ENCODE data around the gene SLC35B4. TPM values are rescaled to one million over a fixed set of nuclear protein-coding genes. Genes with fewer than 3 reads are reported as not detected.

Gene SLC35B4
- total RNA-seq, 2 donors from 2014 or later: 4.9 to 11.5 TPM

DNA sequence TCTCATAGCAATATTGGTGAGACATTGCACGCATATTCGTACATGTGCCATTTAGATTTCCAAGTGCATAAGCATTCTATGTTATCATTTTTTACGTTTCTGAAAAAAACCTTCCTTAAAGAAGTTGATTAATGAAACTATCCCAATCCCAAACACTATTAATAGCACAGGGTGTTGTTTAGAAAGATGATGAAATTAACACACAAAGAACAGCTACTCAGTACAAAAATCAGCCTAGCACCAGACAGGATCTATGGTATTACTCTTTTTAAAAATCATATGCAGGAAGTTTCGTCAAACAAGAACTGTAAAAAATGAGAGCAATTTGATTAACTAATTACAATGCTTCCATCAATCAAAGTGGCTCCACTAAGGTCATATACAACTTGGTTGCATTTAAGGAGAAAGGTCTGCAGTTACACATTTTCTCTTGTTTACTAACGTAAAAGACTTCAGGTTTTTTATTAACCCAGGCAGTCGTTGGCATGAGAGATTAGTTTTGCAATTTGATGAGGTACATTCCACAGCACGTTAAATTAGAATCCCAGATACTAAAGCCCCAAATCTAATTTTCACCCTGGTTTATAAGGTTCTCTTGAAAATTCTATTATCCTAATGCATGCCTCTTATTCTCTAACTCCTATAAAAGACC lies 38.1 kb downstream of the SLC35B4 start:
- Histone ChIP-seq H3K9me3 (no peaks in the 10 kb centered on the region), H3K4me1 (peaks cover 5% of the 10 kb centered on the region), H3K27ac (no peak overlapping the region), H3K27me3 (no peaks in the 10 kb centered on the region), H3K4me3 (no peak overlapping the region), H3K36me3 (replicated peaks in 1 of 2; ENCODE audit: insufficient read depth in 1 of 2, low read depth in 2 of 2) (no peaks in the 10 kb centered on the region)
- TF ChIP-seq, protein P1, sequence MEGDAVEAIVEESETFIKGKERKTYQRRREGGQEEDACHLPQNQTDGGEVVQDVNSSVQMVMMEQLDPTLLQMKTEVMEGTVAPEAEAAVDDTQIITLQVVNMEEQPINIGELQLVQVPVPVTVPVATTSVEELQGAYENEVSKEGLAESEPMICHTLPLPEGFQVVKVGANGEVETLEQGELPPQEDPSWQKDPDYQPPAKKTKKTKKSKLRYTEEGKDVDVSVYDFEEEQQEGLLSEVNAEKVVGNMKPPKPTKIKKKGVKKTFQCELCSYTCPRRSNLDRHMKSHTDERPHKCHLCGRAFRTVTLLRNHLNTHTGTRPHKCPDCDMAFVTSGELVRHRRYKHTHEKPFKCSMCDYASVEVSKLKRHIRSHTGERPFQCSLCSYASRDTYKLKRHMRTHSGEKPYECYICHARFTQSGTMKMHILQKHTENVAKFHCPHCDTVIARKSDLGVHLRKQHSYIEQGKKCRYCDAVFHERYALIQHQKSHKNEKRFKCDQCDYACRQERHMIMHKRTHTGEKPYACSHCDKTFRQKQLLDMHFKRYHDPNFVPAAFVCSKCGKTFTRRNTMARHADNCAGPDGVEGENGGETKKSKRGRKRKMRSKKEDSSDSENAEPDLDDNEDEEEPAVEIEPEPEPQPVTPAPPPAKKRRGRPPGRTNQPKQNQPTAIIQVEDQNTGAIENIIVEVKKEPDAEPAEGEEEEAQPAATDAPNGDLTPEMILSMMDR (IDR thresholded peaks at IDR 0.05): no peak
- no peak for TF ChIP-seq POLR2A (IDR thresholded peaks at IDR 0.05)
- intact Hi-C loops (cut with DNase I): no loop called here
- 49 to 56% methylated on average over 7 of the region's 7 CpGs for WGBS, 2 donors
- no peak for ATAC-seq
- DNase-seq: no peak

DNA sequence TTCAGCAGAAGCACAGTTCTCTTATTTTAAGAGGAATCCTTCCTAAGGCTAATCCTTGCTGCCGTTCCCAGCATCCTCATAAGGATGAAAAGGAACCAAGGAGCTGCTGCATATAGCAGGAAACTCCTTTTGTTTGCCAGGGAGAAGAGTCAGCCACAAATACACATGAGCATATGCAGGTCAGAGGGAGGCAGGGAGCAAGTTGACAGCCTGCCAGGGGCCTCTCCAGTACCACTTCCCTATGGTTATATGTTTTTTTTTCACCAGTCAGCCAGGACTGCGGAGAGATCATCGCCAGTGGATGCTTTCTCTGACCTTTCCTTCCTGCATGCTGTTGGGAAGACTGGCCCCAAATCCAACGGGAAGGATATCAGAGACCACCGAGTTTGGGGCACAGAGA lies 39.8 kb downstream of the SLC35B4 start:
- no peaks in the 10 kb centered on the region for H3K27me3 ChIP-seq
- no peak for ATAC-seq
- WGBS, 2 donors: 60 to 62% methylated on average over 5 of the region's 5 CpGs
- intact Hi-C loops (cut with DNase I): no loop called here
- H3K9me3 ChIP-seq: no peaks in the 10 kb centered on the region
- no peaks in the 10 kb centered on the region for H3K36me3 ChIP-seq (replicated peaks in 1 of 2; ENCODE audit: insufficient read depth in 1 of 2, low read depth in 2 of 2)
- H3K27ac ChIP-seq: no peak overlapping the region
- no peak overlapping the region for H3K4me3 ChIP-seq
- TF ChIP-seq POLR2A (IDR thresholded peaks at IDR 0.05): no peak
- TF ChIP-seq, protein P1 (IDR thresholded peaks at IDR 0.05): no peak
- peaks cover 5% of the 10 kb centered on the region for H3K4me1 ChIP-seq
- no peak for DNase-seq

DNA sequence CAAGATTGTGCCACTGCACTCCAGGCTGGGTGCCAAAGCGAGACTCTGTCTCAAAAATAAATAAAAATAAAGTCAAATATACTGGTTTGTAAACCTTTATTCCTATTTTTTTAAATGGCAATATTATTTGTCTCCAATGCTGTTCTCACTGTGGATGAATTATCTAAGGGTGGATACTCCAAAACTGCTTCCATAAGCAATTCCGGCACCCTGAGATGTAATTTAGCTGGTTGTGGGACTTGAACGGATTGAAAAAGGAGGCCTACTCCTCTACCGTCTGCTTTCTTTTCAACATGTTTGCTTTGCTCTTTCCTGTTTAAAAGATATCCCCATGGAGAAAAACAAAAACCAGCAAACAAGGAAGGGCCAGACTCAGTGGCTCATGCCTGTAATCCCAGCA lies 54.4 kb downstream of the SLC35B4 start:
- Histone ChIP-seq H3K36me3 (replicated peaks in 1 of 2; ENCODE audit: insufficient read depth in 1 of 2, low read depth in 2 of 2) (no peaks in the 10 kb centered on the region), H3K4me3 (no peak overlapping the region), H3K27ac (no peak overlapping the region), H3K27me3 (no peaks in the 10 kb centered on the region), H3K9me3 (no peaks in the 10 kb centered on the region), H3K4me1 (no peaks in the 10 kb centered on the region)
- TF ChIP-seq, protein P1 (IDR thresholded peaks at IDR 0.05): no peak
- no peak for TF ChIP-seq POLR2A (IDR thresholded peaks at IDR 0.05)
- DNase-seq: no peak
- ATAC-seq: no peak
- 92 to 94% methylated on average over 4 of the region's 4 CpGs for WGBS, 2 donors
- intact Hi-C loops (cut with DNase I): no loop called here

DNA sequence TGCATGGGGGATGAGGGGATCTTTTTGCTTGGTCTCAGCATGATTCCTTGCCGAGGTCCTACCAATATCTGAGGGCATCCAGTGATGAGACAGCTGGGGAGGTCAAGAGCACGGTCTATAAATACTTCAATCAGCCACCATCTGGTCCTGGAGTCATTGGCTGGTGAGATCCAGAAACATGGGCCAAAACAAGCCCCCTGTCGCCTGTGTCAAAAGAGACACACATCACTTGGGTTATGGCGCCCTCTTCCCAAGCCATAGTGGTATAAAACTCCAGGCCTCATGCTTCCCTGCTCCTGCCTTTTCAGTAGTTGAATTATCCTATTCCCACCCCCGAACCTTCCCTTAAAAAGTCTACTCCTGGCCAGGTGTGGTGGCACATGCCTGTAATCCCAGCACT lies 60.9 kb downstream of the SLC35B4 start:
- H3K27me3 ChIP-seq: no peaks in the 10 kb centered on the region
- TF ChIP-seq, protein P1 (IDR thresholded peaks at IDR 0.05): no peak
- no peak for TF ChIP-seq POLR2A (IDR thresholded peaks at IDR 0.05)
- intact Hi-C loops (cut with DNase I): no loop called here
- no peaks in the 10 kb centered on the region for H3K4me1 ChIP-seq
- H3K27ac ChIP-seq: no peak overlapping the region
- H3K36me3 ChIP-seq (replicated peaks in 1 of 2; ENCODE audit: insufficient read depth in 1 of 2, low read depth in 2 of 2): no peaks in the 10 kb centered on the region
- no peak for DNase-seq
- 89 to 92% methylated on average over 5 of the region's 5 CpGs for WGBS, 2 donors
- H3K9me3 ChIP-seq: no peaks in the 10 kb centered on the region
- H3K4me3 ChIP-seq: no peak overlapping the region
- ATAC-seq: no peak

DNA sequence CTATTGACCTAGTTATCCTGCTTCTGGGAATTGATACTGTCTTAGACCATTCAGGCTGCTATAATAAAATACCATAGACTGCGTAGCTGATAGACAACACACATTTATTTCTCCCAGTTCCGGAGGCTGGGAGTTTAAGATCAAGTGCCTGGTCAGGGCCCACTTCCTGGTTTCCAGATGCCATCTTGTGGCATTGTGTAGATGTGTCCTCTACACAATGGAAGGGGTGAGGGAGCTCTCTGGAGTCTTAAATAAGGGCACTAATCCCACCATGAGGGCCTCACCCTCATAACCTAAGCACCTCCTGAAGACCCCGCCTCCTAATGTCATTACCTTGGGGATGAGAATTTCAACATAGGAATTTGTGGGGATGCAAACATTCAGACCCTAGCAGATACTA lies 62.4 kb downstream of the SLC35B4 start:
- Histone ChIP-seq H3K4me1 (no peaks in the 10 kb centered on the region), H3K27ac (no peak overlapping the region), H3K27me3 (no peaks in the 10 kb centered on the region), H3K4me3 (no peak overlapping the region), H3K36me3 (replicated peaks in 1 of 2; ENCODE audit: insufficient read depth in 1 of 2, low read depth in 2 of 2) (no peaks in the 10 kb centered on the region), H3K9me3 (no peaks in the 10 kb centered on the region)
- DNase-seq (no peak), ATAC-seq (no peak)
- intact Hi-C loops (cut with DNase I): no loop called here
- TF ChIP-seq, protein P1 (IDR thresholded peaks at IDR 0.05): no peak
- no peak for TF ChIP-seq POLR2A (IDR thresholded peaks at IDR 0.05)
- 97 to 100% methylated on average over 3 of the region's 3 CpGs for WGBS, 2 donors

All from body of pancreas (tissue), 4 donors.